Measurements from ENCODE around the gene CRYBA2.

The CRYBA2 gene

GRCh38 chr2:218986148-218986761, 7.0 kb downstream of the CRYBA2 start:
- TF ChIP-seq CTCF (IDR thresholded peaks at IDR 0.05; ENCODE audit: extremely low read depth, missing control alignments), result no peak
- no peak for DNase-seq (ENCODE audit: low spot score)

GRCh38 chr2:218985325-218986091, 7.7 kb downstream of the CRYBA2 start:
- DNase-seq (ENCODE audit: low spot score), result peak; percentile 16
- TF ChIP-seq CTCF (IDR thresholded peaks at IDR 0.05; ENCODE audit: extremely low read depth, missing control alignments), result no peak

- no peak for TF ChIP-seq CTCF (IDR thresholded peaks at IDR 0.05; ENCODE audit: extremely low read depth, missing control alignments)
- DNase-seq (ENCODE audit: low spot score), result no peak
Measured at GRCh38 chr2:218985021-218985324, 8.2 kb downstream of the CRYBA2 start, which contains the start of gene FEV. Gene FEV (minus strand): TSS chr2:218985184. CDS start chr2:218985075, 109 bp downstream.

- DNase-seq (ENCODE audit: low spot score), result peak; percentile 58
Measured at GRCh38 chr2:218984239-218985020, 8.8 kb downstream of the CRYBA2 start.

GRCh38 chr2:218983934-218984238, 9.3 kb downstream of the CRYBA2 start:
- DNase-seq (ENCODE audit: low spot score), result peak; percentile 25
- no peak for TF ChIP-seq CTCF (IDR thresholded peaks at IDR 0.05; ENCODE audit: extremely low read depth, missing control alignments)

More at GRCh38 chr2:218984239-218985020, 8.8 kb downstream of the CRYBA2 start:
- TF ChIP-seq CTCF (IDR thresholded peaks at IDR 0.05; ENCODE audit: extremely low read depth, missing control alignments), result no peak

- TF ChIP-seq CTCF (IDR thresholded peaks at IDR 0.05; ENCODE audit: extremely low read depth, missing control alignments), result no peak
- DNase-seq (ENCODE audit: low spot score), result peak; percentile 33
Measured at GRCh38 chr2:218983263-218983933, 9.8 kb downstream of the CRYBA2 start.

All from GM20000 (cell line).